ENCODE measurements around the gene ADGRB3.
"Not testable (repeated sequence)": the region's sequence is repeated elsewhere in the genome, so short reads cannot be mapped to it uniquely, and the experiment has no call there.

ADGRB3 gene

GRCh38 chr6:68975816-68976215, 340.7 kb downstream of the ADGRB3 start:
- H3K79me2 ChIP-seq = no peaks in the 10 kb centered on the region
- H3K9me3 ChIP-seq (ENCODE audit: control insufficient read depth, low read length) = no peaks in the 10 kb centered on the region
- no peak overlapping the region for H2AFZ ChIP-seq
- no peaks in the 10 kb centered on the region for H3K36me3 ChIP-seq (ENCODE audit: control insufficient read depth, insufficient read depth, low read length)
- TF ChIP-seq CTCF (IDR thresholded peaks at IDR 0.05) = no peak
- no peak overlapping the region for H3K27ac ChIP-seq
- H3K4me1 ChIP-seq = no peaks in the 10 kb centered on the region
- no peak overlapping the region for H3K4me3 ChIP-seq (ENCODE audit: low read depth, low read length)
- no peaks in the 10 kb centered on the region for H3K27me3 ChIP-seq (ENCODE audit: control insufficient read depth, insufficient read depth, low read length)
- H3K9ac ChIP-seq = no peak overlapping the region
- no peak overlapping the region for H3K4me2 ChIP-seq (ENCODE audit: low read length)

- H2AFZ ChIP-seq = no peak overlapping the region
- H3K4me3 ChIP-seq (ENCODE audit: low read depth, low read length) = no peak overlapping the region
- H3K36me3 ChIP-seq (ENCODE audit: control insufficient read depth, insufficient read depth, low read length) = no peaks in the 10 kb centered on the region
- H3K4me2 ChIP-seq (ENCODE audit: low read length) = no peak overlapping the region
- no peaks in the 10 kb centered on the region for H3K79me2 ChIP-seq
- H3K9ac ChIP-seq = no peak overlapping the region
- H3K9me3 ChIP-seq (ENCODE audit: control insufficient read depth, low read length) = no peaks in the 10 kb centered on the region
- no peaks in the 10 kb centered on the region for H3K4me1 ChIP-seq
- no peak overlapping the region for H3K27ac ChIP-seq
- H3K27me3 ChIP-seq (ENCODE audit: control insufficient read depth, insufficient read depth, low read length) = no peaks in the 10 kb centered on the region
- TF ChIP-seq CTCF (IDR thresholded peaks at IDR 0.05) = no peak
These were observed 341.2 kb downstream of the ADGRB3 start for GRCh38 chr6:68976260-68976659.

- Histone ChIP-seq H3K4me3 (ENCODE audit: low read depth, low read length) (no peak overlapping the region), H3K9ac (no peak overlapping the region), H3K4me1 (no peaks in the 10 kb centered on the region), H3K4me2 (ENCODE audit: low read length) (no peak overlapping the region), H3K79me2 (no peaks in the 10 kb centered on the region), H3K27me3 (ENCODE audit: control insufficient read depth, insufficient read depth, low read length) (no peaks in the 10 kb centered on the region), H3K27ac (no peak overlapping the region), H3K36me3 (ENCODE audit: control insufficient read depth, insufficient read depth, low read length) (no peaks in the 10 kb centered on the region), H2AFZ (no peak overlapping the region), H3K9me3 (ENCODE audit: control insufficient read depth, low read length) (no peaks in the 10 kb centered on the region)
- no peak for TF ChIP-seq CTCF (IDR thresholded peaks at IDR 0.05)
These were observed 343.3 kb downstream of the ADGRB3 start for GRCh38 chr6:68978411-68978810.

- H3K9me3 ChIP-seq (ENCODE audit: control insufficient read depth, low read length) = not testable (repeated sequence)
These were observed 346.6 kb downstream of the ADGRB3 start for GRCh38 chr6:68981668-68982067.

GRCh38 chr6:68988698-68989097, 353.6 kb downstream of the ADGRB3 start:
- TF ChIP-seq CTCF (IDR thresholded peaks at IDR 0.05) = no peak
- no peak overlapping the region for H3K27ac ChIP-seq
- H3K9ac ChIP-seq = no peak overlapping the region
- no peak overlapping the region for H3K4me2 ChIP-seq (ENCODE audit: low read length)
- H3K36me3 ChIP-seq (ENCODE audit: control insufficient read depth, insufficient read depth, low read length) = no peaks in the 10 kb centered on the region
- H3K4me3 ChIP-seq (ENCODE audit: low read depth, low read length) = no peak overlapping the region
- no peaks in the 10 kb centered on the region for H3K9me3 ChIP-seq (ENCODE audit: control insufficient read depth, low read length)
- H3K27me3 ChIP-seq (ENCODE audit: control insufficient read depth, insufficient read depth, low read length) = no peaks in the 10 kb centered on the region
- H3K4me1 ChIP-seq = no peaks in the 10 kb centered on the region
- H3K79me2 ChIP-seq = no peaks in the 10 kb centered on the region
- no peak overlapping the region for H2AFZ ChIP-seq

More at GRCh38 chr6:68981668-68982067, 346.6 kb downstream of the ADGRB3 start:
- not testable (repeated sequence) for H3K4me2 ChIP-seq (ENCODE audit: low read length); H3K36me3 ChIP-seq (ENCODE audit: control insufficient read depth, insufficient read depth, low read length); H3K27ac ChIP-seq; H3K27me3 ChIP-seq (ENCODE audit: control insufficient read depth, insufficient read depth, low read length); H2AFZ ChIP-seq; H3K9ac ChIP-seq; H3K79me2 ChIP-seq; H3K4me3 ChIP-seq (ENCODE audit: low read depth, low read length); H3K4me1 ChIP-seq
